ENCODE measurements around the gene MARK3. TPM values are rescaled to one million over a fixed set of nuclear protein-coding genes. Genes with fewer than 3 reads are reported as not detected.

Gene MARK3
- total RNA-seq, 1 donor from 2014 or later: 138 TPM

GRCh38 chr14:103385929-103386712, 906 bp downstream of the MARK3 start:
- H3K27ac Mint-ChIP-seq: peak overlapping the region; percentile 93
- no peak for TF ChIP-seq CTCF (IDR thresholded peaks at IDR 0.05; ENCODE audit: unreplicated experiment)
- H3K27me3 Mint-ChIP-seq: peaks cover 16% of the 10 kb centered on the region
- no peaks in the 10 kb centered on the region for H3K9me3 Mint-ChIP-seq (ENCODE audit: low read depth)
- peaks cover 17% of the 10 kb centered on the region for H3K4me1 Mint-ChIP-seq (ENCODE audit: low read depth)
- peak; percentile 25 for DNase-seq (ENCODE audit: low spot score, unreplicated experiment)
- H3K36me3 Mint-ChIP-seq (ENCODE audit: insufficient read depth): no peaks in the 10 kb centered on the region
- H3K4me3 Mint-ChIP-seq (ENCODE audit: low read depth): peak overlapping the region; percentile 97

DNA sequence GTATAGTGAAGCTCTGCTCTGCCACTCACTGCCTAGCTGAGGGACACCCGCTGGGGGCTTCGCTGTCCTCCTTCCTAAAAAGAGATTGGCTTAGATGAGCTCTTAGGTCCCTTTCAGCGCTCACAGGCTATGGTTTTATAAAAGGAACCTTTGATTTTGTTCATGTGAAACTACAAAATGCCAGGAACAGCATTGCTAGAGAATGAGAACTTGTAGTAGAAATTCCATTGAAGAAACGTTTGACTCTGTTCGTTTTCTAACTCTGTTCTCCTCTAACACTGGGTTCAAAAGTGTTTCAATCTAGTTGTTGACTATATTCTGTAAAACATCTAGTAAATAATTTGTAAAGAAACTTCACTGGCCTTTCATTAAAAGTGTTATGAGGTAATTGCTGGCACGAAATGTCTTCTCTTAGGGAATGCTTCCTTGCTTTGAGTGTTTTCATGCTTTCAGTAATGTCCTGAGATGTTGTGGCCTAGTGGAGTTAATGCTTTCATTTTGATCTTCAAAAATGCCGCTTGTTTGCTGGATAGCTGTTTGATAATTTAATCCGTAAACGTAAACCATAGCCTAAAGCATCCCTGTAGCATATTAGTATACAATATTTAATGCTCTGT, 1.6 kb downstream of the MARK3 start:
- Mint-ChIP-seq H3K27me3 (peaks cover 10% of the 10 kb centered on the region), H3K4me1 (ENCODE audit: low read depth) (peaks cover 17% of the 10 kb centered on the region), H3K36me3 (ENCODE audit: insufficient read depth) (no peaks in the 10 kb centered on the region), H3K4me3 (ENCODE audit: low read depth) (peak overlapping the region; percentile 97), H3K9me3 (ENCODE audit: low read depth) (no peaks in the 10 kb centered on the region), H3K27ac (peak overlapping the region; percentile 93)
- no peak for TF ChIP-seq CTCF (IDR thresholded peaks at IDR 0.05; ENCODE audit: unreplicated experiment)
- no peak for DNase-seq (ENCODE audit: low spot score, unreplicated experiment)

GRCh38 chr14:103388664-103389063, 3.4 kb downstream of the MARK3 start:
- no peak for TF ChIP-seq CTCF (IDR thresholded peaks at IDR 0.05; ENCODE audit: unreplicated experiment)
- no peaks in the 10 kb centered on the region for H3K9me3 Mint-ChIP-seq (ENCODE audit: low read depth)
- peaks cover 24% of the 10 kb centered on the region for H3K4me1 Mint-ChIP-seq (ENCODE audit: low read depth)
- no peak overlapping the region for H3K27ac Mint-ChIP-seq
- DNase-seq (ENCODE audit: low spot score, unreplicated experiment): no peak
- H3K36me3 Mint-ChIP-seq (ENCODE audit: insufficient read depth): no peaks in the 10 kb centered on the region
- no peak overlapping the region for H3K4me3 Mint-ChIP-seq (ENCODE audit: low read depth)
- no peaks in the 10 kb centered on the region for H3K27me3 Mint-ChIP-seq

DNA sequence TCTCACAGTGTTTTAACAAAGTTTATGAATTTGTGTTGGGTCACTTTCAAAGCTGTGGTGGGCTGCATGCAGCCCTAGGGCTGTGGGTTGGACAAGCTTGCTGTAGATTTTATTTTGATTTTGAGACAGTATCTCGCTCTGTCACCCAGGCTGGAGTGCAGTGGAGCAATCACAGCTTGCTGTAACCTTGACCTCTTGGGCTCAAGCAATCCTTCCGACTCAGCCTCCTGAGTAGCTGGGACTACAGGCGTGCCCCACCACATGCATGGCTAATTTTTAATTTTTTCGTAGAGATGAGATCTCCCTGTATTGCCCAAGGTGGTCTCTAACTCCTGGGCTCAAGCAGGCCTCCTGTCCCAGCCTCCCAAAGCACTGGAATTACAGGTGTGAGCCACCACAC, 5.4 kb downstream of the MARK3 start:
- Mint-ChIP-seq H3K27me3 (no peaks in the 10 kb centered on the region), H3K27ac (peak overlapping the region; percentile 74), H3K4me1 (ENCODE audit: low read depth) (peaks cover 37% of the 10 kb centered on the region), H3K4me3 (ENCODE audit: low read depth) (no peak overlapping the region), H3K9me3 (ENCODE audit: low read depth) (no peaks in the 10 kb centered on the region), H3K36me3 (ENCODE audit: insufficient read depth) (no peaks in the 10 kb centered on the region)
- no peak for TF ChIP-seq CTCF (IDR thresholded peaks at IDR 0.05; ENCODE audit: unreplicated experiment)
- DNase-seq (ENCODE audit: low spot score, unreplicated experiment): no peak

GRCh38 chr14:103391048-103391447, 5.8 kb downstream of the MARK3 start:
- Mint-ChIP-seq H3K9me3 (ENCODE audit: low read depth) (no peaks in the 10 kb centered on the region), H3K36me3 (ENCODE audit: insufficient read depth) (no peaks in the 10 kb centered on the region), H3K27me3 (no peaks in the 10 kb centered on the region), H3K4me1 (ENCODE audit: low read depth) (peaks cover 42% of the 10 kb centered on the region), H3K27ac (peak overlapping the region; percentile 84), H3K4me3 (ENCODE audit: low read depth) (no peak overlapping the region)
- peak; percentile 76 for TF ChIP-seq CTCF (IDR thresholded peaks at IDR 0.05; ENCODE audit: unreplicated experiment)
- no peak for DNase-seq (ENCODE audit: low spot score, unreplicated experiment)
